ENCODE measurements around the gene RNF223. TPM values are rescaled to one million over a fixed set of nuclear protein-coding genes. Genes with fewer than 3 reads are reported as not detected.

Gene RNF223
- total and polyA plus RNA-seq, 2 of the 13 experiments (the other 11 are each of a cell fraction or from before 2014, with no cell fraction given): 0.03 TPM; not detected in 1

- TF ChIP-seq ZNF275 (CRISPR knock-in tag; IDR thresholded peaks at IDR 0.05; ENCODE audit: borderline replicate concordance) (no peak), SRF (IDR thresholded peaks at IDR 0.05; ENCODE audit: low read depth, low read length) (no peak), TBP (CRISPR knock-in tag; IDR thresholded peaks at IDR 0.05) (no peak), ETV5 (CRISPR knock-in tag; IDR thresholded peaks at IDR 0.05; ENCODE audit: borderline replicate concordance) (peak; percentile 75; the same call in 1 of the 2 replicates), ZNF343 (CRISPR knock-in tag; IDR thresholded peaks at IDR 0.05) (peak; percentile 86), SNAPC2 (CRISPR knock-in tag; IDR thresholded peaks at IDR 0.05) (no peak; the same call in 1 of the 2 replicates), THAP11 (CRISPR knock-in tag; IDR thresholded peaks at IDR 0.05) (peak; percentile 59; the same call in 1 of the 2 replicates), KDM2A (CRISPR knock-in tag; IDR thresholded peaks at IDR 0.05; ENCODE audit: borderline replicate concordance, low read depth) (peak; percentile 86), ZBTB8A (CRISPR knock-in tag; IDR thresholded peaks at IDR 0.05; ENCODE audit: borderline replicate concordance, low read depth) (no peak), ZNF18 (CRISPR knock-in tag; IDR thresholded peaks at IDR 0.05; ENCODE audit: insufficient replicate concordance) (no peak), ZFP36L2 (CRISPR knock-in tag; IDR thresholded peaks at IDR 0.05) (no peak), ZFP82 (CRISPR knock-in tag; IDR thresholded peaks at IDR 0.05; ENCODE audit: borderline replicate concordance) (no peak), YEATS4 (CRISPR knock-in tag; IDR thresholded peaks at IDR 0.05; ENCODE audit: borderline replicate concordance) (no peak; the same call in 1 of the 2 replicates), RAD21 (CRISPR knock-in tag; IDR thresholded peaks at IDR 0.05) (peak; percentile 93), MZF1 (CRISPR knock-in tag; IDR thresholded peaks at IDR 0.05; ENCODE audit: borderline replicate concordance) (no peak), HIVEP1 (CRISPR knock-in tag; IDR thresholded peaks at IDR 0.05) (peak; percentile 99), ZNF337 (CRISPR knock-in tag; IDR thresholded peaks at IDR 0.05; ENCODE audit: borderline replicate concordance, low read depth) (no peak; the same call in 1 of the 2 replicates), FOXK2 (IDR thresholded peaks at IDR 0.05) (no peak), ZNF558 (CRISPR knock-in tag; IDR thresholded peaks at IDR 0.05; ENCODE audit: borderline replicate concordance) (peak; percentile 88), E2F5 (CRISPR knock-in tag; conservative IDR thresholded peaks at IDR 0.05) (no peak), ZFY (CRISPR knock-in tag; IDR thresholded peaks at IDR 0.05) (peak; percentile 44; the same call in 1 of the 2 replicates), ZMAT3 (CRISPR knock-in tag; conservative IDR thresholded peaks at IDR 0.05) (no peak; the same call in 1 of the 2 replicates), TOPORS (CRISPR knock-in tag; IDR thresholded peaks at IDR 0.05) (no peak), TEF (CRISPR knock-in tag; IDR thresholded peaks at IDR 0.05) (no peak), NAIF1 (CRISPR knock-in tag; IDR thresholded peaks at IDR 0.05; ENCODE audit: borderline replicate concordance) (no peak)
Measured at GRCh38 chr1:1063945-1064831, 9.9 kb downstream of the RNF223 start (continued).

Data from HepG2 (cell line).